ENCODE data around the gene CORO2B. TPM values are rescaled to one million over a fixed set of nuclear protein-coding genes. Genes with fewer than 3 reads are reported as not detected.

Gene CORO2B, protein sequence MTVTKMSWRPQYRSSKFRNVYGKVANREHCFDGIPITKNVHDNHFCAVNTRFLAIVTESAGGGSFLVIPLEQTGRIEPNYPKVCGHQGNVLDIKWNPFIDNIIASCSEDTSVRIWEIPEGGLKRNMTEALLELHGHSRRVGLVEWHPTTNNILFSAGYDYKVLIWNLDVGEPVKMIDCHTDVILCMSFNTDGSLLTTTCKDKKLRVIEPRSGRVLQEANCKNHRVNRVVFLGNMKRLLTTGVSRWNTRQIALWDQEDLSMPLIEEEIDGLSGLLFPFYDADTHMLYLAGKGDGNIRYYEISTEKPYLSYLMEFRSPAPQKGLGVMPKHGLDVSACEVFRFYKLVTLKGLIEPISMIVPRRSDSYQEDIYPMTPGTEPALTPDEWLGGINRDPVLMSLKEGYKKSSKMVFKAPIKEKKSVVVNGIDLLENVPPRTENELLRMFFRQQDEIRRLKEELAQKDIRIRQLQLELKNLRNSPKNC
- polyA plus RNA-seq (ENCODE audit: insufficient read depth in 1 of 5, insufficient read length in 5 of 5, low replicate concordance in 1 of 5), result 10 to 100 TPM; 18.4 to 27.1 (median 20.1) TPM
- long read RNA-seq, donor 1, partial matches to known transcripts, result 0 of 2 reads
- long read RNA-seq, donor 1, other reads (novel, unspliced or antisense), result 0 of 2 reads
- long read RNA-seq, donor 2, result 0 reads
- long read RNA-seq, donor 3, partial matches to known transcripts, result 0 of 2 reads
- long read RNA-seq, donor 3, other reads (novel, unspliced or antisense), result 0 of 2 reads
- long read RNA-seq, donor 4, transcript CORO2B-204 (12 exons, 3,566 nt), result major isoform, 5 of 10 reads
- long read RNA-seq, donor 4, partial matches to known transcripts, result 5 of 10 reads
- long read RNA-seq, donor 4, other reads (novel, unspliced or antisense), result 0 of 10 reads
- long read RNA-seq, donor 5, partial matches to known transcripts, result 0 of 3 reads
- long read RNA-seq, donor 5, other reads (novel, unspliced or antisense), result 0 of 3 reads
- long read RNA-seq, donor 6, partial matches to known transcripts, result 0 of 3 reads
- long read RNA-seq, donor 6, other reads (novel, unspliced or antisense), result 0 of 3 reads
- long read RNA-seq, donor 7, transcript CORO2B-204 (12 exons, 3,566 nt), result major isoform, 5 of 5 reads
- long read RNA-seq, donor 7, partial matches to known transcripts, result 0 of 5 reads
- long read RNA-seq, donor 7, other reads (novel, unspliced or antisense), result 0 of 5 reads
- long read RNA-seq, donor 8, partial matches to known transcripts, result 0 of 2 reads
- long read RNA-seq, donor 8, other reads (novel, unspliced or antisense), result 0 of 2 reads

DNA sequence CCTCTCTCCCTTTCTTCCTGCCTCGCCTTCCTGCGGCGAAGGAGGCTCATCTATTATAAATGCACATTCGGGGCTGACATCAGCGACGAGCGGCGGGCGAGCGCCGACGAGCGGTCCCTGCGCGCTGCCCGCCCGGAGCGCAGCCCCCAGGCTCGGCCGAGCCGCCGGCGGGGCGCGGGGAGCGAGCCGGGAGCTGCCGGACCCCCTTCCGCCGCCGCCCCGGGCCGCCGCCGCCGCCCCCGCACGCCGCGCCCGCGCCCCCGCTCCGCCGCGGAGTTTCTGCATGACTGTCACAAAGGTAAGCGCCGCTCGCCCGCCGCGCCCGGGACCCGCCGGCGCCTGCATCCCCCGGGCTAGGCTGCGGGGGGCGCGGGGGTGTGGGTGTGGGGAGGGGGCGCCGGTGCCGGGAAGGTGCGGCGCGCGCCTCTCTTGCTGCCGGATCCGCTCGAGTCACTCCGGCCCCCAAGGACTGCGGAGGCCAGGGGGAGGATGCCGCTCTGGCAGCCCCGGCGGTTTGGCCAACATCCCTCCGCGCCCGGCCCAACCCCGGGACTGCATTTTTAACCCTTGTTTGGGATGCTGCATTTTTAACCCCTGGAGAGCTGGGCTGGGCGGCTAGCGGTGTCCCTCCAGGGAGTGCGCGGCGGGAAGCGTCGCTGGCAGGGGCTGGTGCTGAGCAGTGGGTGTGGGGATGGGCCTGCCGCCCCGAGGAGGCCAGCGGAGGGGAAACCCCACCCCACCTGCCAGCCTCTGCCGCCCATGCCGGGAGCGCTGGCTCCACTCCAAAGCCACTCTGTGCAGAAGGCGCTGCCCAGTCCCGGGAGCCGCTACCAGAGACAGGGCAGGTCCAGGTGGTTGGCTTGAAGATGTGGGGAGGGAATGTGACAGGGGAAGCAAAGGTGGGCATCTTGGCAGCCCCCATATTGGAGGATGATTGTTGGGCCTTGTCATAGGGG, at the start of gene CORO2B:
CORO2B (plus strand) TSS at position 14 of the 956 bp plus-strand sequence; CDS start at position 284, 270 bp downstream.
- peak; percentile 26 to 51 for DNase-seq

DNA sequence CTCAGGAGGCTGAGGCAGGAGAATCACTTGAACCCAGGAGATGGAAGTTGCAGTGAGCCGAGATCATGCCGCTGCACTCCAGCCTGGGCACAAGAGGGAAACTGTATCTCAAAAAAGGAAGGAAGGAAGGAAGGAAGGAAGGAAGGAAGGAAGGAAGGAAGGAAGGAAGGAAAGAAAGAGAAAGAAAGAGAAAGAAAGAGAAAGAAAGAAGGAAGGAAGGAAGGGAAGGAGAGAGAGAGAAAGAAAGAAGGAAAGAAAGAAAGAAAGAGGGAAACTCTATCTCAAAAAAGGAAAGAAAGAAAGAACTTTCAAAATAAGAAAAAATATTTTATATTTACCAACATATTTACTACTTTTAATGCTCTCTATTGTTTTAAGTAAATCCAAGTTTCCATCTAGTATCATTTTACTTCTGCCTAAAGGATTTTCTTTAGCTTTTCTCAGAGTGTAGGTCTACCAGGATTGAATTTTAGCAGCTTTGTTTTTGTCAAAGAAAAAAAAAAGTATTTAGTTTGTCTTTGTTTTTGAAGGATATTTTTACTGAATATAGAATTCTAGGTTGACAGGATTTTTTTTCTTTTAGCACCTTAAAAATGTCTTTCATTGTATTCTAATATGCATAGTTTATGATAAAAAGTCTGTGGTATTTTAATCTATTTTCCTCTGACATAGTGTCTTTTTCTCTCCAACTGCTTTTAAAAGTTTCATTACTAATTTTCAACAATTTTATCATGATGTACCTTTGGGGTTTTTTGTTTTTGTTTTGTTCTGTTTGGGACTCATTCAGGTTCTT, 47.2 kb upstream of the CORO2B start:
- DNase-seq, result no peak

DNA sequence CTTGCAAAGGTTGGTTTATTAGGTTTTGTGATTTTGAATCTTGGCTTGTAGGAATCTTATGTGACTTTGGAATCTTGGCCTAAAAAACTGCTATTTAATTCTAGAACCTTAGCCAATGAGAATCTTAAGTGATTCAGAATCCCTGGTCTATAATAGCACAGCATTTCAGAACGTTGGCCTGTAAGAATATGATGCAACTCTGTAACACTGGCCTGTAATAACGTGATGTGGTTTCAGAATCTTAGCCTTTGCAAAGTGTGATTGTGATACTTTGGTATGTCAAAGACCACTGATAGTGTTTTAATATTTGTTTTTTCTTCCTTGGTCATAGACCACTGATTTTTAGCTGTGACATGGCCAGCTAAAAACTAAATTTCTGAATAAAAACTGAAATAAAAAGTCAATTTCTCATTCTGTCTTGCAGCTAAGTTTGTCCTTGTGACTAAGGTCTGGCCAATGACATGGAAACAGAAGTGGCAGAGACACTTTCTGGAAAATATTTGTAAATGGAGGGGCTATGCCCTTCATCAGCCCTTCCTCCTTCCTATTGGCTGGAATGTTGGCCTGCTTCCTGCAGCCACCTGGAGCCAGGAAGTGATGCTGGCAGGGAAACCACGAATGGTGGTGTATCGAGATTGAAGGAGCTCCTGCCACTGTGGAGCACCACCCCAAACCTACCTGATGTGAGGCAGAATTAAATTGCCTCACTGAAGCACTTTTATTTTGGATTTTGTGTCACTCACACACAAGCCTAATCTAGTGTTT, 42.3 kb upstream of the CORO2B start:
- no peak for DNase-seq

DNA sequence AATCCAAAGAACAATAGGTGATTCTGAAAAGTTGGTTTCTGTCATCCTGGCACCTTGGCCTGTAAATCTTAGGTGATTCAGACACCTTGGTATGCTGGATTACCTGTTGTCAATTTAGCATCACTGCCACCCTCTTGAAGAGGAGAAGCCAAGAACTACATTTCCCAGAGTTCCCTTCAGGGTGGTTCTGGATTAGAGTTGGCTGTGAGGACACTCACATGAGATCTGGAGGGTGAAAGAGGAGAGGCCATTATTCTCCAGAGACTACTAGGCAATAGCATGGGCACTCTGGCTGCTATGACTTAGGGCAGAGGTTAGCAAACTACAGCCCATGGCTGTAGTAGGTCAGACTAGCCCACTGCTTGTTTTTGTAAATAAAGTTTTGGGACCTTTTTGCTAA, 41.7 kb upstream of the CORO2B start:
- no peak for DNase-seq

DNA sequence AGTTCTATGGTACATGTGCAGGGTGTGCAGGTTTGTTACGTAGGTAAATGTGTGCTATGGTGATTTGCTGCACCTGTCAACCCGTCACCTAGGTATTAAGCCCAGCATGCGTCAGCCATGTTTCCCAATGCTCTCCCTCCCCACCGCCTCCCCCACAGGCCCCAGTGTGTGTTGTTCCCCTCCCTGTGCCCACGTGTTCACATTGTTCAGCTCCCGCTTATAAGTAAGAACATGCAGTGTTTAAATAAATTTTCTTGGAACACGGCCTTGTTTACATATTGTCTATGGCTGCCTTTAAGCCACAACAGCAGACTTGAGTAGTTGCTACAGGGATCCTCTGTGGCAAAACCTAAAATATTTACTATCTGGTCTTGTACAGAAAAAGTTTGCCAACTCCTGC, 41.3 kb upstream of the CORO2B start:
- DNase-seq, result no peak

DNA sequence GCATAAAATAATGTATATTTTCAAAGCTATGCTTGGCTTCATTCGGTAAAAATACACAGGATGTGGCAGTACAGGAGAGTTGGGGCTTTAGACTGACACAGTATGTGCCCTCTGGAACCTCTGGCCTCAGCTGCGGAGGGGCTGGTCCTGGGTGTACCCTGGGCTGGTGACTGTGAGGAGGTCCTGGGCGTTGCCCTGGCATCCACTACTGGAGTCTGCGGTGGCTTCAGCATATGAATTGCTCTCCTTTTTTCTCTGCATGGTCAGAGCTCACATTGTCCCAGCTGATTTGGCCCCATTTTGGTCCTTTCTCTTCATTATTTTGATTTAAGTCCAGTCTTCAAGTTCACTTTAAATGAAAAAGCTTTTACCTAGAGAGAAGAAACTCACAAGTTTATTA, 40.5 kb upstream of the CORO2B start:
- no peak for DNase-seq

DNA sequence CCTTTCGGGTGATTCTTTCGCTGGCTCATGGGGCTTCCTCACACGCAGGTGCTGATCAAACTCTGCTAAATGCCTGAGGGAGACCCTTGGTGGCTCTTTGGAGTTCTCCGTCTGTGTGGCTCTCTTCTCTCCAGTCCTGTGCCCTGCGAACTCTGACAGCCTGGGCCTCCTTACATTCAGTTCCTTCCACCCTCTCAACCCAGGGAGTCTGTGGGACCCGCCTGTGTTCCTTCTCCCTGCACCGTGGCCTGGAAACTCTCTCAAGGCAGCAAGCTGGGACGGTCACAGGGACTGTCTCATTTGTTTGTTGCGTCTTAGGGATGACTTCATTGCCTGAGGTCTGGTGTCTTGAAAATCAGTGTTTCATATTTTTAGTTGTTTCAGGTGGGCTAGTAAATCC, 37.0 kb upstream of the CORO2B start:
- no peak for DNase-seq

DNA sequence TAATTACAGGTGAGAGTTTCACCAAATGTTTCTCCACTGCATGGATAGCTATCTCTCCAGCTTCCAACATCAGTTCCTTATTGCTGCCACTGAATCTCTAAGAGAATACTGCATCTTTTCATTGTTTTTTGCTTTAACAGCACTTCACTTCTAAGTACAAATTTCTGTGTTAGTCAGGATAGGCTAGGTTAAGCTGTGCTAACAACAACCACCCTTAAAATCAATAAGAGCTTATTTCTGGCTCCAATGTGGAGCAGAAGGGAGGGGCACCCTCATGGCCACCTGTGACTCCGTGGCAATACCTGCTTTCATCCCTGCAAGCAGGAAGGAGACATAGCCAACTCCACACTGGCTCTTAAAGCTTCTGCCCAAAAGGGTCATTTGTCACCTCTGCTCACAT, 36.4 kb upstream of the CORO2B start:
- no peak for DNase-seq

DNA sequence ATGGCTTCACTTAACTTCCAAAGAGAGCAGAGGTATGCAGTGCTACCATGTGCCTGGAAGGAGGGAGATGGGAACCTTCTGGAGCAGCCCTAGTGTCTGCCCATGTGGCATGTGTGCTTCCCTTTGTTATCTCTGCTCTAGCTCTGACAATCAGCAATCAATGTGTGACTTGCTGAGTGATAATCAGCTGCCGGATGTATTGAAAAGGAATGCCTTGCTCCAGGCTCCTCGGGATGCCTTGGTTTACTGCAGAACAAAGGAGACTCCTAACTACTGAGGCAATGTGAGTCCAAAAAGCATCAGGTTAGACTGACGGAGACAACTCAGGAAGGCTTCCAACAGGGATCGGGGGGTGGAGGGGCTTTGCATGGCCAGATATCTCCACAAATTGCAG, 36.0 kb upstream of the CORO2B start:
- DNase-seq, result no peak

DNA sequence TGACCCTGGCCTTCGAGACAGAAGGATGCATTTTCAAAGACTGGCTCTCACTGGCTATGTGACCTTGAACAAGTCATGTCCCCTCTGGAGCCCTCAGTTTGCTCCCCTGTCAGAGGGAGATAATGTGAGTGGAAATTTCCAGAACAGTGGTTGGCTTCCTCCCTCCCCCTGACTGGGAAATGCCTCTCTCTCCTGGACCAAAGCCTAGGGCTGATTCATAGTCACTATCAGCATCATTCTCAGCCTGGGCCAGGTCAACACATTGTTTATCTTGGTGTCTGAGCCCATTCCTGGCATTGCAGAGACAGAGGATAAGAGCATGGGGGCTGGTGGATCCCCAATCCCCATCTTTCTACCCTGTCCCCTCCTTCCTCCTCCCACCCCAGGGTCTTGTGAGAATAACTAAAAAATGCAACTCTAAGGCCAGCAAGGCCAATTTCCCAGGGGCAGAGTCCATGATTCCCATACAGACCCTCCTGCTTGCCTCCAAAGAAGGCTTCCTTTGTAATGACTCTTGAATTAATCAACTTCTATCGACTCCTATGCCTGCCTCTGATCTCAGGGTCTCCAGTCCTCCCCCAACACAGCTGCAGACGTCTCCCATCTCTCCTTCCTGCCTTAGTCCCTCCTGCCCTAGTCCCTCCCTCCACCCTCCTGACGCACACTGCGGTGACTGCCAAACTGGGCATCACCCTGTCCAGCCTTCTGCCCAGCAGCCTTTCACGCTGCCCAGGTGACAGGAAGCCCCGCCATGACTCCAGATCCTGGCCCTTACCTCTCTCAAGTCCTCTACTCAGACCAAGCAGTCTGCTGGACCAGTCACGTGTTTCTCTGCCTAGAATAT, 35.4 kb upstream of the CORO2B start:
- DNase-seq, result no peak

DNA sequence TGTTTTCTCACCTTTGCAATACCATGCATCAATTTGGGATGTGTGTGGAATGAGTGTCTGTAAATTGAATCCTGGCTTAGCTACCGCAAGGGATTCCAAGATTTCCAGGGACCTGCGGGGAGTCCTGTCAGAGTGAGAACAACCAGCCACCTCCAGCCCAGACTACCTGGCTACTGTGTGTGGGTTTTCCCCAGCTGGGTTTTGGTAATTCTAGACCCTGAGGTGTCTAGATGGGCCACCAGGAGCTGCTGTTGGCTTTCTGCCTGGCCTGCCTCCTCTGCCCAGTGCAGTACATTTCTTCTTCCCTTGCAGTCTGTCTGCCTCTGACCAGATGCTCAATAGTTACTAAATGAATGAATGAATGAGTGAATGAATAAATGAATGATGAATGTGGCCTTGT, 32.5 kb upstream of the CORO2B start:
- DNase-seq, result no peak

DNA sequence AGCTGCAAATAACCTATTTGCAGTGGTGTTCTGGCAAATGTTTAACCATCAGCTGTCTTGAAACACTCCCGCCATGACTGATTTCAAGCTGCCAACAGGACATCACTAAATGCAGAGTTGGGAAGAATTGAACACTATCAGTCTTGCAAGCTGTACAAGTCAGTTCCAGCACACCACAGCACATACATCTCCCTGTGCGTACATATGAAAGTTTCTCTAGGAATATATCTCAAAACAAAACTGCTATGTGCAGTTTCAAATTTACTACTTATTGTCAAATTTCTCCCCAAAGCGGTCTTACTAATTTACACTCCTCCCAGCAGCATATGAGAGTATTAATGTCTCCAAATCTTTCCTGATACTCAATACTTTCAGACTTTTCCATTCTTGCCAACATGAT, 30.4 kb upstream of the CORO2B start:
- DNase-seq, result no peak

DNA sequence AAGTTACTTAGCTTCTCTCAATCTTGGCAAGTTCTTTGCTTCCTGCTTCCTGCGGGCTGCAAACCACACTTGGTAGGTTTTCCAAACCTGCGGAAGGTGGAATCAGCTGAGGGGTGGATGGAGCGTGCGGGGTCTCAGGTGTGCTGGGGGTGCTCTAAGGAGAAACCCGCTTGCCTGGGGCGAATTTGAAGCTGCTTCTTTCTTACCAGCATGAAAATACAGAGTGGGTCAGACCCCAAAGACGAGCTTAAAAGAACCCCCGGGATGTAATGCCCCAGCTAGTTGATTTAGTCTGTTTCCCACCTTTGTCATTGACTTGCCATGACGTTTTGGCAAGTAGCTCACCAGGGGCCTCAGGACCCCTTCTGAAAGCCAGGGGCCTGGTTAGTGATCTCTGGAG, 28.8 kb upstream of the CORO2B start:
- no peak for DNase-seq

DNA sequence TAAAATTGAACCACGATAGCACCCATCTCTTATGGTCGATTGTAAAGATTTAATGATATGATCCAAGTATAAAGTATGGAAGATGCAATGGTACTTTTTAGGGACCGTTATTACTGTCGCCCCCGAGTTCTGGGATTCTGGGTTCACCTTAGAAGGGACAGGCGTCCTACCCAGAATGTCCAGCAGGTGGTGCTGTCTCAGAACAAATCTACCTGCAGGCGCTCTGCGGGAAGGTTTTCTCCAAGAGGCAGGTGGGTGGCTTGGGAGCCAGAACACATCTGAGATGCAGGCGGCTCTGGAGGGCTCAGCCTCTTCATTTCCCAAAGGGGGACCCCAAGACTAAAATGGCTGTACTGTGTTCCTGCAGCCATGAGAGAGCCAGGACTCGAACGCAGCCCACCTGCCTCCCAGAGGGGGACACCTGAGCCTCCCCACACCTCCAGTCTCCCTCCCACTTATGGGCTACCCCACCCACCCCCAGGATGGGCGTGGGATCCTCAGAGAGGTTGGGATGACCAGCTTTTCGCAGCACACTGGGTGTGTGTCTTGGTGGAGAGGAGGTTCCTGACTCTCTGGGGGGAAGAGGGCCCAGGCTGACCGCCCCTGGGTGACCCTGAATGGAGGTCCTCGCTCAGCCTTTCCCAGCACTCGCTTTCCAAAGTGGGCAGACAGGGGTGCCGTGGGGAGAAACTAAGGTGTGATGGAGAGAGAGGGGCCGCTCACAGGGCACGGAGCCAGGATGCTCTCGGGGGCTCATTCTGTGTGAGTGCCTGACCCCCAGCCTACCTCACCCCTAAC, 28.1 kb upstream of the CORO2B start:
- DNase-seq, result peak; percentile 32 to 47

DNA sequence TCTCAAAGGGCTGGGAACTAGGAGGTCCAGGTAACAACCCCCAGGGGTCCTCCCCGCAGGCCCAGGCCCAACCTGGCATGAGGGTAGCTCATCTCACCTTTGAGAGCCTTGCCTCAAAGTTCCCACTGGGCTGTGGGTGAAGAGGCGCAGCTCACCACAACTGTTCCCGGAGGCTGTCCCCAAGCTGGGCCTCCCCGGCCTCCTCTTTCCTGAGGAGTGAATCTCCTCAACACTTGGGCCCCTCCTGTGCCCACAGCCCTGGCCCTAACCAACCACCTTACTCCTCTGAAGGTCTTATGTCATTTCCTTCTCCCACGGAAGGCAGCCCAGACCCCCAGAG, 27.5 kb upstream of the CORO2B start:
- DNase-seq, result no peak

DNA sequence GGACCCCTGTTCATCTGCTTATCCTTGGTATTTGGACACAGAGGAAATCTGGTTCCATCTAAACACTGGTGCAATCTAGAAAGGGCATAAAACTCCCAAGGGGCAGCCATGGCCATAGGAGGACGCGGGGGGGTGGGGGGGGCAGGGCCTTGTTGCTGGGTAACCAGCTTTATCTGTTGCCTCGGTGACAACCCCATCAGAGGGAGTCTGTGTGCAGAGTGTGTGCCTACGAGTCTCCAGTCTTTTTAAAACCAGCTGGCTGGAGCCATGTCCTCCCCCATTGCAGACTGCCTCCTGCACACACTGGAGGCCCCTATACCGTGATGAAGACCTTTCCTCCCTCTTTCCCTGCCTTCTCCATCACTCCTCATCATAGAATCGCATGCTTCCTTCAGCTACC, 26.4 kb upstream of the CORO2B start:
- no peak for DNase-seq

DNA sequence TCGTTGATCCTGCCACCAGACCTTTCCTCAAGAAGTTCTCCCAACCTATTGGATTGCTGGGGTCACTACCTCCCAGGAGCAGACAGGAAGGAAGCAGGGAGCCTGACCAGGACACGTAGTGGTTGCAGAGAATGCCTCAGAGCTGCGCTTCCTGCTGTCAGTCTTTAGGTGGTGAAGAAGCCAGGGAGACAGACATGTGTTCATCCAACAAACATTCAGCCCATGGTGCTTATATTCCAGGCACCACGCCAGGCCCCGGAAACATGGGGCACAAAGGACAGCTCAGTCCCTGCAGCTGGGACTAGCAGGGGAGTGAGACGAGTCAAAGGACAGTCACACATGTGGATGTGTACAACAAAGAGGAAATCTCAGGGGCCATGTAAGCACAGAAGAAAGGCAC, 26.0 kb upstream of the CORO2B start:
- no peak for DNase-seq
